ENCODE data around the gene WDR6. TPM values are rescaled to one million over a fixed set of nuclear protein-coding genes. Genes with fewer than 3 reads are reported as not detected.
A peak's percentile ranks its signal among the peaks of the same experiment; 100 is the strongest.

Gene WDR6
- polyA plus RNA-seq, 2 of the 4 experiments (the other 2 are of a cell fraction), result 64.2 to 99.6 TPM

GRCh38 chr3:48989796-48990635 is 17.2 kb upstream of the WDR6 start, which contains the start of gene P4HTM (continued):
- TF ChIP-seq POLR2A (IDR thresholded peaks at IDR 0.05; ENCODE audit: low read length) (peak; percentile 40), HDAC2 (IDR thresholded peaks at IDR 0.05) (no peak), JUNB (IDR thresholded peaks at IDR 0.05) (no peak; the same call in none of the 2 replicates), ELK1 (IDR thresholded peaks at IDR 0.05; ENCODE audit: low read depth, low read length) (no peak), MAFK (IDR thresholded peaks at IDR 0.05; ENCODE audit: partially characterized antibody) (no peak), FOSB (CRISPR knock-in tag; IDR thresholded peaks at IDR 0.05) (no peak), CHD2 (IDR thresholded peaks at IDR 0.05; ENCODE audit: low read length, partially characterized antibody) (no peak), TP53 (CRISPR knock-in tag; IDR thresholded peaks at IDR 0.05) (no peak), ZNF302 (CRISPR knock-in tag; IDR thresholded peaks at IDR 0.05) (no peak), CEBPB (IDR thresholded peaks at IDR 0.05) (no peak), CBX8 (IDR thresholded peaks at IDR 0.05) (no peak), KDM5A (IDR thresholded peaks at IDR 0.05) (no peak), EP300 (IDR thresholded peaks at IDR 0.05) (no peak), HOXA7 (CRISPR knock-in tag; IDR thresholded peaks at IDR 0.05) (no peak), BCL3 (IDR thresholded peaks at IDR 0.05) (0 out of 3 replicates have a peak, but pooled peaks have one; percentile 45), RAD21 (conservative IDR thresholded peaks at IDR 0.05 in 1 of 2, IDR thresholded peaks at IDR 0.05 in 1 of 2) (peak in 1 of 2 experiments; percentile 20; a peak in 2 of 5 replicates), RARB (CRISPR knock-in tag; IDR thresholded peaks at IDR 0.05) (no peak), CHD4 (IDR thresholded peaks at IDR 0.05; ENCODE audit: borderline replicate concordance) (no peak), HOXB13 (CRISPR knock-in tag; IDR thresholded peaks at IDR 0.05; ENCODE audit: low read depth) (no peak), RNF2 (IDR thresholded peaks at IDR 0.05; ENCODE audit: borderline replicate concordance, low read depth) (no peak), GATA3 (IDR thresholded peaks at IDR 0.05; ENCODE audit: borderline replicate concordance) (no peak), KDM1A (IDR thresholded peaks at IDR 0.05; ENCODE audit: low read depth) (no peak), MYC (IDR thresholded peaks at IDR 0.05; ENCODE audit: borderline replicate concordance, low read length) (no peak), HEYL (CRISPR knock-in tag; IDR thresholded peaks at IDR 0.05) (no peak), MAZ (IDR thresholded peaks at IDR 0.05; ENCODE audit: borderline replicate concordance, low read depth, low read length) (no peak), BHLHE40 (IDR thresholded peaks at IDR 0.05; ENCODE audit: low read depth, low read length) (no peak), FOXS1 (CRISPR knock-in tag; IDR thresholded peaks at IDR 0.05) (no peak), ZSCAN20 (CRISPR knock-in tag; IDR thresholded peaks at IDR 0.05) (no peak), PBX3 (IDR thresholded peaks at IDR 0.05) (no peak), RCOR1 (IDR thresholded peaks at IDR 0.05; ENCODE audit: low read depth, low read length) (no peak), HOXB5 (CRISPR knock-in tag; IDR thresholded peaks at IDR 0.05) (no peak), CBX2 (IDR thresholded peaks at IDR 0.05; ENCODE audit: borderline replicate concordance, low read depth) (no peak), SREBF2 (IDR thresholded peaks at IDR 0.05) (no peak), EHF (CRISPR knock-in tag; IDR thresholded peaks at IDR 0.05) (no peak), NR3C1 (IDR thresholded peaks at IDR 0.05) (no peak), ZC3H11A (IDR thresholded peaks at IDR 0.05) (no peak), EHMT2 (IDR thresholded peaks at IDR 0.05; ENCODE audit: low read depth) (no peak), POLR2AphosphoS2 (conservative IDR thresholded peaks at IDR 0.05; ENCODE audit: low read length) (no peak), NPAS2 (CRISPR knock-in tag; IDR thresholded peaks at IDR 0.05; ENCODE audit: borderline replicate concordance) (no peak)
- TF ChIP-seq, protein P1, sequence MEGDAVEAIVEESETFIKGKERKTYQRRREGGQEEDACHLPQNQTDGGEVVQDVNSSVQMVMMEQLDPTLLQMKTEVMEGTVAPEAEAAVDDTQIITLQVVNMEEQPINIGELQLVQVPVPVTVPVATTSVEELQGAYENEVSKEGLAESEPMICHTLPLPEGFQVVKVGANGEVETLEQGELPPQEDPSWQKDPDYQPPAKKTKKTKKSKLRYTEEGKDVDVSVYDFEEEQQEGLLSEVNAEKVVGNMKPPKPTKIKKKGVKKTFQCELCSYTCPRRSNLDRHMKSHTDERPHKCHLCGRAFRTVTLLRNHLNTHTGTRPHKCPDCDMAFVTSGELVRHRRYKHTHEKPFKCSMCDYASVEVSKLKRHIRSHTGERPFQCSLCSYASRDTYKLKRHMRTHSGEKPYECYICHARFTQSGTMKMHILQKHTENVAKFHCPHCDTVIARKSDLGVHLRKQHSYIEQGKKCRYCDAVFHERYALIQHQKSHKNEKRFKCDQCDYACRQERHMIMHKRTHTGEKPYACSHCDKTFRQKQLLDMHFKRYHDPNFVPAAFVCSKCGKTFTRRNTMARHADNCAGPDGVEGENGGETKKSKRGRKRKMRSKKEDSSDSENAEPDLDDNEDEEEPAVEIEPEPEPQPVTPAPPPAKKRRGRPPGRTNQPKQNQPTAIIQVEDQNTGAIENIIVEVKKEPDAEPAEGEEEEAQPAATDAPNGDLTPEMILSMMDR (IDR thresholded peaks at IDR 0.05), result peak; percentile 30; the same call in 2 of the 3 replicates
- TF ChIP-seq, protein P2, sequence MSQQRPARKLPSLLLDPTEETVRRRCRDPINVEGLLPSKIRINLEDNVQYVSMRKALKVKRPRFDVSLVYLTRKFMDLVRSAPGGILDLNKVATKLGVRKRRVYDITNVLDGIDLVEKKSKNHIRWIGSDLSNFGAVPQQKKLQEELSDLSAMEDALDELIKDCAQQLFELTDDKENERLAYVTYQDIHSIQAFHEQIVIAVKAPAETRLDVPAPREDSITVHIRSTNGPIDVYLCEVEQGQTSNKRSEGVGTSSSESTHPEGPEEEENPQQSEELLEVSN (IDR thresholded peaks at IDR 0.05; ENCODE audit: borderline replicate concordance, low read depth), result no peak
